Activated T-cell treated with anti-CD3 and anti-CD28 coated beads, Interleukin-2, amount 50 U/mL, for 24 hours (primary cell): ENCODE results near the gene SHH.

Source experiments
- DNase-seq: peaks from one replicate; pipeline ENCODE4 v3.0.0-alpha.2; 2020
- H3K27ac Mint-ChIP-seq: 2 replicates; pipeline ENCODE4 v1.8.0; 2020; ENCODE audit warnings: mild to moderate bottlenecking, mixed read lengths
- H3K27me3 Mint-ChIP-seq: 2 replicates; pipeline ENCODE4 v1.8.0; 2020; ENCODE audit warnings: mixed read lengths
- H3K36me3 Mint-ChIP-seq: 2 replicates; pipeline ENCODE4 v1.8.0; 2020; ENCODE audit warnings: low read depth, mixed read lengths
- H3K4me1 Mint-ChIP-seq: 2 replicates; pipeline ENCODE4 v1.8.0; 2020; ENCODE audit warnings: low read depth, mixed read lengths
- H3K4me3 Mint-ChIP-seq: 2 replicates; pipeline ENCODE4 v1.8.0; 2020; ENCODE audit warnings: mild to moderate bottlenecking, moderate library complexity, mixed read lengths
- H3K9me3 Mint-ChIP-seq: 2 replicates; pipeline ENCODE4 v1.8.0; 2020; ENCODE audit warnings: mixed read lengths

Gene SHH

DNA sequence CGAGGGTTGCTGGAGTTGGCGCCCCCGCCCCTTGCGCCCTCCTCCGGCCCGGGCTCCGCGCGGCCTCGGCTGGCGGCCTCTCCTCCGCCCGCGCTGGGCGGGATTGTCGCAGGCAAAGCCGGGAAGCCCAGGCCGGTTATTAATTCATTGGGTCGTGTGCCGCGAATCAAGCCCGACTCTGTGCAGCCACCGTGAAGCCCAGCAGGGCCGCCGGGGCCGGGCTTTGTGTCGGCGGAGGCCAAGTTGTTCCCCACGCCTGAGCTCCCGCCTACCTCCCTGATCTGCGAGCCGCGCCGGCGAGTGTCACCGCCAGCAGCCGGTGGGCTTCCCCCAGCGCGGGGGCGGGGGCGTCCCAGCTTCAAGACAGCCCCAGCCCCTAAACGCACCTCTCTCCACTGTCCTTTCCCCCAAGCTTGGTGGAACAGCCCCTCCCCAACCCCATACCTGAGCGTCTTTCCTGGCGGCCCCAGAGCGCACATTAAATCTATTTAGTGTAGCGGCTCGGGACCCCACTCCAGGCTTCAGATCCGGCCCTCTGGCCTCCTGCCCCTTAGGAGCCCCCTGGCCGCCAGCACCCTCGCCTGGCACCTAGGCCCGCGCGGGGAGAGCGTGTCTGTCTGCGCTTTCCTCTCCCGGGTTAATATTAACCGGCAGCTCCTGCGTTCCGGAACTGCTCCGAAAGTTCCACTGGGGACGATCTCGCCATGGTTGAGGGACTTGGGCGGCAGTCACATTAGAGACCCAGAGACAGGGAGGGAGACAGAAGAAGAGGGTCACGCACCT is 3.5 kb downstream of the SHH start:
- peaks cover 34% of the 10 kb centered on the region for H3K4me1 Mint-ChIP-seq

DNA sequence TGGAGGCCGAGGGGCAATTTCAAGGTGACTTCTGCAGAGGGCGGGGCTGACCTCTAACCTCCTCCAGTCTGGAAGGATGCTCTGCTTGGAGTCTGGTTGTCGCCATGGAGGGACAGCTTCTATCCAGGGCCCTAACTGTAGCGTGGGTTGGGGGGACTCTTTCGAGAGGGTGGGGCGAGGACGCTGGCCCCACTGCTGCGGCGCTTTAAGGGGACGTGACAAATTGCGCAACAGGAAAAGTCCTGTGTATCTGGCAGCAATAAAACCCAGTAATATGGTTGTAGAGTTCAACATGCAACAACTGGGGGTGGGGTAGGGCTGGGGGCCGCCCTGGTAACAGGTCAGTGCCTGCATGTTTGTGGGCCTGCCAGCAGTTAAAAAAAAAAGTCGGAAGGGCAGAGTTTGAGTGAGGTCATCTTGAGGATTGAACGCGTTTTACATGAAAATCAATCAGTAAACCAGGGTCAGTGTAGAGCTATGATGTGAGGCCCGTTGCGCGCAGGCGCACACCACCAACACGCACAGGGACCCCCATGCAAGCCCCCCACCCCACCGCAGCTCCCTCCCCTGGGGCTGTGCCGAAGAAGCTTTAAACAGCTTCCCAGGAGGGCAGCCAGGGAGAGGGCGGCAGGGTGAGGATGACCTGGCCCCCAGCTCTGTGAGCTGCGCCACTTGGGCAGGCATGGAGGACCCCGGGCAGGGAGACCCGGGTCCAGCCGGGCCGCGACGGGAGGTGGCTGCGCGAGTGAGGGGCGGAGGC is 4.3 kb downstream of the SHH start:
- Mint-ChIP-seq H3K4me3 (no peak overlapping the region), H3K9me3 (no peaks in the 10 kb centered on the region), H3K27me3 (peaks cover 80% of the 10 kb centered on the region), H3K27ac (no peak overlapping the region), H3K4me1 (peaks cover 38% of the 10 kb centered on the region), H3K36me3 (no peaks in the 10 kb centered on the region)
- DNase-seq = no peak

More for the DNA sequence above, 3.5 kb downstream of the SHH start:
- Mint-ChIP-seq H3K9me3 (no peaks in the 10 kb centered on the region), H3K27me3 (peaks cover 82% of the 10 kb centered on the region), H3K27ac (no peak overlapping the region), H3K4me3 (peak overlapping the region; percentile 31), H3K36me3 (no peaks in the 10 kb centered on the region)
- DNase-seq = no peak

DNA sequence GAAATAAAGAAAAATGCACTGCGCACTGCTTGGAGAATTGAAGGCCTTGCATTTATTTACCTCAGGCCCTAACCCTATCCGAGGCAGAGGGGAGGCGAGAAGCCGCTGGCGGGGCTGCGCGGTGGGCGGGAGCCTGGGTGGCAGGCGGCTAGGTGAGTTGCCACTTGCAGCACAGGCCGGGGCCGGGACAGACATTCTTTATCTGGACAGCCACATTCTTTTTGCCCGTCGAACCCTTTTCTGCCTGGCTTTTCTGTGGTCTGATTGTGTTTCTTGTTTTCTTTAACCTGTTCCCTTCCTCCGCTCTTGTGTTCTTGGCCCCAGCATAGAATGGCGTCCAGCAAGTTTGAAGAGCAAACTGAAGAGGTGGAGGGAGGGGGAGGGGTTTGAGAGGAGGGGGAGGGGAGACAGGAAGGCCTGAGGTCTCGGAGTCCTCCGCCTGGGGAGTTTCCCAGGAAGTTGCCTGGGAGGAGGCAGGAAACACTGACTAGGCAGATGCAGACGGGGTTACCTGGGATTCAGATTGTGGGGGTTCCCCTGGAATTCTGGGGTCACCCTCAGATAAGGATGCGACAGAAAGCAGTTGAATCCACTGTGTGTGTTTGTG is 5.1 kb downstream of the SHH start:
- Mint-ChIP-seq H3K4me1 (peaks cover 35% of the 10 kb centered on the region), H3K4me3 (no peak overlapping the region)

DNA sequence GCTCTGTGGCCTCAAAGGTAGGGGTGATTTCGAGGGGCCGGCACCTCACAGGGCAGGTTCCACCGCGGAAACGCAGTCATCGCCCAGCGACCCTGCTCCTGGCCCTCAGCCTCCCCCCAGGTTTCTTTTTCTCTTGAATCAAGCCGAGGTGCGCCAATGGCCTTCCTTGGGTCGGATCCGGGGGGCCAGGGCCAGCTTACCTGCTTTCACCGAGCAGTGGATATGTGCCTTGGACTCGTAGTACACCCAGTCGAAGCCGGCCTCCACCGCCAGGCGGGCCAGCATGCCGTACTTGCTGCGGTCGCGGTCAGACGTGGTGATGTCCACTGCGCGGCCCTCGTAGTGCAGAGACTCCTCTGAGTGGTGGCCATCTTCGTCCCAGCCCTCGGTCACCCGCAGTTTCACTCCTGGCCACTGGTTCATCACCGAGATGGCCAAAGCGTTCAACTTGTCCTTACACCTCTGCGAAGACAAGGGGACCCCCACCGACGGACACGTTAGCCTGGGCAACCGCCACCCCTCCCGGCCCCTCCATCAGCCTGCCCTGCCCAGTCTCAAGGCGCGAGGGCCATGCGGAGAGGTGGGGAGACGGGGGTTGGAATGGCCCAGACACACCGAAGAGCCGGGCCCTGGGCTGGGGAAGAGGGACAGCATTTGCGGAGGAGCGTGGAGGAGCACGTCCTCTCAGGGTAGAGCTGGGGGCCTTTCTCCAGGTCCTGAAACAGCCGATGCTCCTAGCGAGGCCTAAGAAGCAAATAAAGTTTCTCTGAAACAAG is 6.0 kb downstream of the SHH start:
- H3K36me3 Mint-ChIP-seq = no peaks in the 10 kb centered on the region
- H3K4me3 Mint-ChIP-seq = no peak overlapping the region
- no peak for DNase-seq
- peaks cover 72% of the 10 kb centered on the region for H3K27me3 Mint-ChIP-seq
- H3K27ac Mint-ChIP-seq = no peak overlapping the region
- peaks cover 27% of the 10 kb centered on the region for H3K4me1 Mint-ChIP-seq
- no peaks in the 10 kb centered on the region for H3K9me3 Mint-ChIP-seq

More for the DNA sequence above, 5.1 kb downstream of the SHH start:
- DNase-seq = no peak
- H3K9me3 Mint-ChIP-seq = no peaks in the 10 kb centered on the region
- no peak overlapping the region for H3K27ac Mint-ChIP-seq
- no peaks in the 10 kb centered on the region for H3K36me3 Mint-ChIP-seq
- H3K27me3 Mint-ChIP-seq = peaks cover 78% of the 10 kb centered on the region

DNA sequence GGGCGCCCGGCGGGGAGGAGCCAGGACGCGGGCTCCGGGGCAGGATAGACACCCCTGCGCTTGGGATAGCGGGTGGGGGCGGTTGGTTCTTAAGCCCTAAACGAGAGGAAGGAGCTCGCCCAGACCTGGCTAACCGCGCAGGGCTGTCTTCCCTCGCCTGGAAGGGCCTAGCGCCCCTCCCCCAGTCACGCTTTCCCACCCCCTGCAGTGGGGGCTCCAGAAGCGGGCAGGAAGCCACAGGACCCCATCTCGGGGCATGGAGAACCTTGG is 6.5 kb downstream of the SHH start:
- Mint-ChIP-seq H3K4me1 (peaks cover 25% of the 10 kb centered on the region), H3K4me3 (no peak overlapping the region), H3K27me3 (peaks cover 72% of the 10 kb centered on the region), H3K36me3 (no peaks in the 10 kb centered on the region), H3K27ac (no peak overlapping the region), H3K9me3 (no peaks in the 10 kb centered on the region)
- no peak for DNase-seq

DNA sequence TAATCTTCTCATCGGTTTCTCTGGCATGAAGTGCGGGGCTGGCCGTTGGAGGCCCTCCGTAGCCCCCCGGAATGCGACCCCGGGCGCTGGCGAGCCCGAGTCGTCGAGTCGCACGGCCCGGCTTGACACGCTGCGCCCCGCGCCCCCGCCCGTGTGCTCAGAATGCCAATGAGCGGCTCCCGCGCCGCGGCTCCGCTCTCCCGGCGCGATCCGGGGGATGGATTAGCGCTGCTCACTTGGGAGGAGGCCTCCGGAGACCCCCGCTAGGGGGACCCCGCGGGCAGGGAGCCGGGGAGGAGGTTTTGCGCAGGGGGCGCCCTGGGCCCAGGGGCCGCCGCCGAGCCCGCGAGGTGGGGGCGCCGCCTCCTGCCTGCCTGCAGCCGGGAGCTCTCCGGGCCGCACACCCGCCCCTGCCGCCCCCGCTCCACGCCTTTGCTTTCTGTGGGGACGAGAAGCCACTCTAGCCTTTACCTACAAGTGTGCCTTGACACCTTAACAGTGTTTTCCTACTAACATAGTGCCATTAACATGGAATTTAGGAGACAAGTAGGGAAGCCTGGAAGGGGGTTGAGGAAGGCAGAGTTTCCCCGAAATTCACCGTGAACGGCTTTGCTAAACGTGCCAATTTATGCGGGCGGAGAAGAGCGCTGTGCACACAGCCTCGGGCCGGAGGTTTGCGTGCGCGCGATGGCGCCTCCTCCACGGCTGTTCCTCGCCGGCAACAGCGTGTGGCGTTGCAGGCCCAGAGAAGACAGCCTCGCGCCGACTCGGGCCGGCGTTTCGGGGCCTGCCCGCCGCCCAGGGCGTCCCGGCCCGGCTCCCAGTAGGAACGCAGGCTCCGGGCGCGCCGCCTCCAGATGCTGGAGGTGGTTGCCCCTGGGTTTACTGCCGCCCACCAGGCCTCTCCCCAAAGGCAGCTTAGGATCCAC is 7.1 kb downstream of the SHH start:
- Mint-ChIP-seq H3K27me3 (peaks cover 72% of the 10 kb centered on the region), H3K4me3 (peak overlapping the region; percentile 49), H3K27ac (no peak overlapping the region), H3K36me3 (no peaks in the 10 kb centered on the region), H3K4me1 (peaks cover 25% of the 10 kb centered on the region), H3K9me3 (no peaks in the 10 kb centered on the region)
- DNase-seq = peak; percentile 76

- peaks cover 76% of the 10 kb centered on the region for H3K27me3 Mint-ChIP-seq
- no peak for DNase-seq
- no peaks in the 10 kb centered on the region for H3K36me3 Mint-ChIP-seq
- H3K9me3 Mint-ChIP-seq = no peaks in the 10 kb centered on the region
- H3K4me1 Mint-ChIP-seq = peaks cover 24% of the 10 kb centered on the region
- no peak overlapping the region for H3K4me3 Mint-ChIP-seq
- no peak overlapping the region for H3K27ac Mint-ChIP-seq
Measured at GRCh38 chr7:155804431-155804831, 7.8 kb downstream of the SHH start.

- Mint-ChIP-seq H3K36me3 (no peaks in the 10 kb centered on the region), H3K27me3 (peaks cover 76% of the 10 kb centered on the region), H3K4me3 (peak overlapping the region; percentile 70), H3K9me3 (no peaks in the 10 kb centered on the region), H3K27ac (no peak overlapping the region), H3K4me1 (peaks cover 22% of the 10 kb centered on the region)
- peak; percentile 52 for DNase-seq
Measured at GRCh38 chr7:155803418-155804376, 8.6 kb downstream of the SHH start.

DNA sequence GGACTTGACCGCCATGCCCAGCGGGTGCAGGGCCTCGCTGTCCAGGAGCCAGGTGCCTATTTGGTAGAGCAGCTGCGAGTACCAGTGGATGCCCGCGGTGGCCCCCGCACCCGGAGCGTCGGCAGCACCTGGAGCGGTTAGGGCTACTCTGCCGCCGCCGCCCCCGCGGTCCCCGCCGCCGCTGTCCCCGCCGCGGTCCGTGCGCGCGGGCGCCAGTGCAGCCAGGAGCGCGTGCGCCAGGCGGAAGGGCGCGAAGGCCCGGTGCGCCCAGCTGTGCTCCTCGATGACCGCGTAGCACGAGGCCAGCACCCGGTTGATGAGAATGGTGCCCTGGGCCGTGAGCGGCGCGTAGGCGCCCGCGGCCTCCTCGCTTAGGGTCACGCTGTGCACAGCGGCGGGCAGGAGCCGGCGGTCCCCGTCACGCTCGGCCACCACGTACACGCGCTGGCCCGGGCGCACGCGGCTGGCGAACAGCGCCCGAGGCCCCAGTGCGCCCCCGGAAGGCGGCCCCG is 9.3 kb downstream of the SHH start:
- Mint-ChIP-seq H3K27ac (no peak overlapping the region), H3K27me3 (peaks cover 78% of the 10 kb centered on the region), H3K36me3 (no peaks in the 10 kb centered on the region), H3K4me1 (peaks cover 21% of the 10 kb centered on the region), H3K4me3 (no peak overlapping the region), H3K9me3 (no peaks in the 10 kb centered on the region)
- DNase-seq = no peak

- Mint-ChIP-seq H3K27ac (no peak overlapping the region), H3K36me3 (no peaks in the 10 kb centered on the region), H3K27me3 (peaks cover 71% of the 10 kb centered on the region), H3K9me3 (no peaks in the 10 kb centered on the region), H3K4me1 (peaks cover 16% of the 10 kb centered on the region), H3K4me3 (no peak overlapping the region)
- DNase-seq = no peak
Measured at GRCh38 chr7:155802291-155802690, 10.0 kb downstream of the SHH start.

- Mint-ChIP-seq H3K4me3 (no peak overlapping the region), H3K27me3 (peaks cover 65% of the 10 kb centered on the region), H3K9me3 (no peaks in the 10 kb centered on the region), H3K27ac (no peak overlapping the region), H3K4me1 (peaks cover 12% of the 10 kb centered on the region), H3K36me3 (no peaks in the 10 kb centered on the region)
- DNase-seq = no peak
Measured at GRCh38 chr7:155800741-155801267, 11.5 kb downstream of the SHH start.

- no peak for DNase-seq
- Mint-ChIP-seq H3K36me3 (no peaks in the 10 kb centered on the region), H3K4me3 (no peak overlapping the region), H3K27ac (no peak overlapping the region), H3K9me3 (no peaks in the 10 kb centered on the region), H3K27me3 (peaks cover 66% of the 10 kb centered on the region), H3K4me1 (peaks cover 11% of the 10 kb centered on the region)
Measured at GRCh38 chr7:155800301-155800700, 12.0 kb downstream of the SHH start.
